Endometrial microvascular endothelial cells (primary cell): ENCODE measurements around the gene ADGRF3. TPM values are rescaled to one million over a fixed set of nuclear protein-coding genes. Genes with fewer than 3 reads are reported as not detected.

Experiments used
- total RNA-seq: library from RNA; depleted of rRNA; stranded (reverse); fragments of >200 nt; gene quantifications from one replicate; pipeline ENCODE4 v1.2.3, GENCODE V29; 2015; ENCODE audit errors: inconsistent ontology term

Gene ADGRF3
- total RNA-seq, 1 donor from 2014 or later, result not detected

Other genes starting within 250 kb of the ADGRF3 start
- not detected for gene GAREM2, start 173.7 kb downstream of the ADGRF3 start, total RNA-seq
- gene HADHA, start 102.2 kb downstream of the ADGRF3 start, total RNA-seq, result 158 TPM
- 114 TPM for gene HADHB, start 101.8 kb downstream of the ADGRF3 start, total RNA-seq
- gene SELENOI, start 646 bp downstream of the ADGRF3 start, total RNA-seq, result 15.3 TPM
- gene DRC1, start 55.1 kb upstream of the ADGRF3 start, total RNA-seq, result not detected
- not detected for gene OTOF, start 131.3 kb upstream of the ADGRF3 start, total RNA-seq